GM12873 (cell line): ENCODE results near the gene ATP6V1C2.

Experiments used
- TF ChIP-seq, protein P1 (sequence below): IDR thresholded peaks from 2 replicates; pipeline ENCODE4 v1.5.1; 2012; ENCODE audit warnings: low read depth, mild to moderate bottlenecking, moderate library complexity, low read length, control low read depth; ENCODE audit not compliant: insufficient read depth; ENCODE audit errors: missing control alignments

ATP6V1C2 gene

DNA sequence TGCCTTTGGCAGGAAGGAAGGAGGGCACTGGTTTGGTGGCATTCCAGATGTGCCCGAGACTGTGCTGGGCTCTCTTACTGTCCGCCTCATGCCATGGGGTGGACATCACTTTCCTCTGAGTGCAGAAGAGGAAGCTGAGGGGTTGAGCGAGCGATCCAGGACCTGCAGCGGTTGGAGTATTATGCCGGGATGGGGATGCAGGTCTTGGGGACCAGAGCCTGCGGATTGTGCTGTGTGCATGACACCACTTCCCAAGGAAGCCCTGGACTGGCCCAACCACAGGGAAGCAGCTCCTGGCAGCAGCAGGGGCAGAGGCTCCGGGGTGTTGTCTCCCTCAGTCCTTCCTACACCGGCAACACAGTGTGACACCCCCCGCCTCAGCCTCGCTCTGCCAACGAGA, 44.5 kb downstream of the ATP6V1C2 start:
- TF ChIP-seq, protein P1, sequence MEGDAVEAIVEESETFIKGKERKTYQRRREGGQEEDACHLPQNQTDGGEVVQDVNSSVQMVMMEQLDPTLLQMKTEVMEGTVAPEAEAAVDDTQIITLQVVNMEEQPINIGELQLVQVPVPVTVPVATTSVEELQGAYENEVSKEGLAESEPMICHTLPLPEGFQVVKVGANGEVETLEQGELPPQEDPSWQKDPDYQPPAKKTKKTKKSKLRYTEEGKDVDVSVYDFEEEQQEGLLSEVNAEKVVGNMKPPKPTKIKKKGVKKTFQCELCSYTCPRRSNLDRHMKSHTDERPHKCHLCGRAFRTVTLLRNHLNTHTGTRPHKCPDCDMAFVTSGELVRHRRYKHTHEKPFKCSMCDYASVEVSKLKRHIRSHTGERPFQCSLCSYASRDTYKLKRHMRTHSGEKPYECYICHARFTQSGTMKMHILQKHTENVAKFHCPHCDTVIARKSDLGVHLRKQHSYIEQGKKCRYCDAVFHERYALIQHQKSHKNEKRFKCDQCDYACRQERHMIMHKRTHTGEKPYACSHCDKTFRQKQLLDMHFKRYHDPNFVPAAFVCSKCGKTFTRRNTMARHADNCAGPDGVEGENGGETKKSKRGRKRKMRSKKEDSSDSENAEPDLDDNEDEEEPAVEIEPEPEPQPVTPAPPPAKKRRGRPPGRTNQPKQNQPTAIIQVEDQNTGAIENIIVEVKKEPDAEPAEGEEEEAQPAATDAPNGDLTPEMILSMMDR: no peak

DNA sequence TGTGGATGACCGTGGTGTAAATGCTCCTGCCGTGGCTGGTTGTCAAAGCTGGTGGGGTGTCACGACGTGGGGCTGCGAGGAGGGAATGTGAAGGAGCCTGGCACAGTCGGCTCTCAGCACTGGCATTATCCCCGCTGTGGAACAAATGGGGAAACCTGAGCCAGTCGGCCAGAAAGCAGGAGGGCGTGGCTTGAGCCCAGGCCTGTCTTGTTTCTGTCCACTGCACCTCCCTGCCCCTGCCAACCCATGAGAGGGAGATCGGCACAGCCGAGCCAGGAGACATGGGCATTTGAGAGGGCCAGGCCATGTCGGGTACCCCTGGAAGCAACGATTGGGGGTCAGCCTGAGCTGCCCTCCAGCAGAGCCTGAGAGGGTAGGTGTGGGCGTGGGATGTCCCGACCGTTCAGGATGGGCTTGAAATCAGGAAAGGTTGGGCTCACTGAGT, 46.7 kb downstream of the ATP6V1C2 start:
- TF ChIP-seq, protein P1: no peak

DNA sequence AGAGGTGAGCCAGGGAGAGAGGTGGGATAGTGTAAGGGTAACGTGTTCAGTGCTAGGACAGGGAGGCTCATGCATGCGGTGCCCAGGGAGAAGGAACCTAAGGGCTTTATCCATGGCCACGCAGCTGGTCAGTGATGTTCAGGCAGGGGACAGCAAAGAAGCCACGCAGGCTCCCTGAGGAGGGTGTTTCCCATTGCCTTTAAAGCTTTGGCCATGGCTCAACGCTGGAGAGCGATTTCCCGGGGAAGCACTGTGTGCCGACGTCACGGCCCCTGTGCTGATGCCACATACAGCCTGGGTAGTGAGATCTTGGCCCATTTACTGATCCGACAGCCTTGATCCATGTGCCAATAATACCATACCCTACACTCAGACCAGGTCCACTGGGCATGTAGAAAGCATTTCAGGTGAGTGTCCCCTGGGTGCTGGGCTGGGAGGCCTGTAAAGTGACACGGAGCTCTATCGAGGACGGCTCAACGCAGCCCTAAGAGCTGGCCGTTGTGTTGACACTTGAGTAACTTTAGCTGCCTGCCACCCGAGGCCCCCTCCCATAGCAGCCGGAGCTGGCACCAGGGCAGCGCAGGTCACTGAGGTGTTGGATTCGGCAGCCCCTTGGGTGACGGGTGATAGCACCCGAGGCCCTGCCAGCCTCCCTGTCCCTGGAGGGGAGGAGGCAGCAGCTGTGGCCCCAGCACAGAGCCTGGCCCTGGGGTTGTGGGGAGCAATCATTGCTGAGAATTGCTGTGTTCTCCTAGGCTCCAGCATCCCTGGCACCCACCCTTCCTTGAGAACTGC, 49.7 kb downstream of the ATP6V1C2 start:
- TF ChIP-seq, protein P1: no peak

DNA sequence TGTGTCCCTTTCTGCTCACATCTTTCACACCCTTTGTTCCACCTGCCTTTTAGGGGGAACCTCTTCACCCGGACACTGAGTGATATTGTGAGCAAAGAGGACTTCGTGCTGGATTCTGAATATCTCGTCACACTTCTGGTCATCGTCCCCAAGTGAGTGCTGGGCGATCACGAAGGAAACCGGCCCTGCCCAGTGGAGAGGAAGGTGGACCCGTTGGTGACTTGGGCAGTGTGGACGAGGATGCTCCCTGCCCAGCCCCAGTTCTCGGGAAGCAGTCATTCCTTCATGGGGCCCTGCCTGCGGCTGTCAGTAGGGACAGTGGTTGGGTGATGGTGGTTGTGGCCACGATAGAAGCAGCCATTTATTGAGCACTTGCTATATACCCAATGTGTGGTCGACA, 50.4 kb downstream of the ATP6V1C2 start:
- TF ChIP-seq, protein P1: no peak

DNA sequence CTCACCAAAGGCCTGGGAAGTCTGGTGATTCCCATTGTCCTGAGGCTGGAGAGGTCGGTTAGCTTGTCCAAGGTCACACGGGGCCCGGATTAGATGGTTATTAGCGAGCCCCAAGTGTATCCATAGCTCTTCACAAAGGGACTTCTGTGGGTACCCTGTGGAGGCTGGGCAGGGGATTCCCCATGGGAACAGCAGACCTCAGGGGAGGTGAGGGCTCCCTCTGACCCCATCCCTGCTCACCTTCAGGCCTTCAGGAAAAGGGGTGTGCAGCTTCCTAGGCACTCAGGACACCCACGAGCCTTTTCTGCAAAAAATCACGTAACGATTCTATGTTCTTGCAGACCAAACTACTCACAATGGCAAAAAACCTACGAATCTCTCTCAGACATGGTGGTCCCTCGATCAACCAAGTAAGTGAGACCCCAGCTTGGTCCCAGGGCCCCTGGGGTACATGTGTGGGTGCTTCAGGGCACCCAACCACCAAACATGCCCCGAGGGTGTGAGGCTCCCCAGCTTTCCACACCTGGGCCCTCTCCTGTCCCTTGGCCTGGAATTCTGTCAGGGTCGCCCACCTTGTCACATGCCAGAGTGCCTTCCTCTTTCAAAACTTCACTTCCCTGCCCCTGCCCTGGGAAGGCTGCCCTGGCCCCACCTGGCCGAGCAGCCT, 50.9 kb downstream of the ATP6V1C2 start:
- TF ChIP-seq, protein P1: no peak

DNA sequence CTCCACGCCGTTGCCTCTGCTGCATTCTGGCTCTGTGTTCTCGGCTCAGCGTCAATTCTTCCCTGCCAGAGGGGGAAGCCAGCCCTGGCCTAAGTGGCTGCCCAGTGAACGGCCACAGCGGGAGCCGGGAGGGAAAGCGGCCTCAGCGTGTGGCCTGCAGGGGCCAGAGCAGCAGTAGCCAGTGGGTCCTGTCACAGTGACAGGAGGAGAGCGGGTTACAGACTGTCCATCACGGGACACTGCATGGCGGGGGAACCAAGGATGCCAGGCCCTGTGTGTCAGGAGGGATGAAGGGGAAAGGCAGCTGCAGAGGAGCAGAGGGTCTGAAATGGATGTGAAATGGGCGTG, 51.4 kb downstream of the ATP6V1C2 start:
- TF ChIP-seq, protein P1: no peak

DNA sequence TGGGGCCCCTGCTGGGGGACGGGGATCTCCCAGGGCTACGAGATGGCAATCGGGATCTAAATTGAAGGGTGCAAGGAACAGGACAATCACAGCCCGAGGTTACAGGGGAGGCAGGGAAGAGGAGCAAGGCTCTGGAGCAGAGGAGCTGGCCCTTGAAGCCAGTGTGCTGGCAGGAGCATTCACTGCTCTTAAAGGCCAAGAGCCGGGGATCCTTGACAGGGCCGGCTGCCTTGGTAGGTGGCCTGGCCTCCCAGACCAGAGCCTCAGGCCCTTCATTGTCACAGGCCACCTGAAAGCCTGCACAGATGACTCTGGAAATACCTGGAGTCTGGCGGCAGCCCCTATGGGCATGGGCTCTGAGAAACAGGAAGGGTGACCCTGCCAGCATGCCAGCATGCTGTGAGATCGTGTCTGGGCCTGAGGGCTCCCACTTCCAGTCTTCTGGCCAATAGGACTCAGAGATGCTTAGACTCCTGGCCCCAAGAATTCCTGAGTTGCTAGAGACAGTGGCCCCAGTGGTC, 52.5 kb downstream of the ATP6V1C2 start:
- TF ChIP-seq, protein P1: no peak
